Activated CD8-positive, alpha-beta T cell treated with anti-CD3 and anti-CD28 coated beads, Interleukin-2, amount 10 ng/mL, durations not matched to agents 7 days and 5 days (primary cell): ENCODE measurements around the gene ITGAE. TPM values are rescaled to one million over a fixed set of nuclear protein-coding genes. Genes with fewer than 3 reads are reported as not detected.

Source experiments
- ATAC-seq: fragments of 150-1000 bp; cut with Tn5 transposase; one replicate; pipeline ENCODE4 v1.10.0; 2021; ENCODE audit warnings: moderate library complexity
- CTCF ChIA-PET: fragments of 350-600 bp; sonication (Branson Sonifier 250); formaldehyde crosslinking; loops from one replicate; lab custom pipeline; 2021; ENCODE audit warnings: antibody characterized with exemption; lab: Charles Lee
- POLR2A ChIA-PET: fragments of 350-600 bp; sonication (Branson Sonifier 250); formaldehyde crosslinking; loops from one replicate; lab custom pipeline; 2021; ENCODE audit warnings: antibody characterized with exemption; lab: Charles Lee
- DNase-seq: peaks from one replicate; pipeline ENCODE4 v3.0.0-alpha.2; 2020
- H3K27ac Mint-ChIP-seq: one replicate; pipeline ENCODE4 v1.8.0; 2021; ENCODE audit warnings: mild to moderate bottlenecking, mixed read lengths
- H3K27me3 Mint-ChIP-seq: one replicate; pipeline ENCODE4 v1.8.0; 2021; ENCODE audit warnings: low read depth, mixed read lengths
- H3K36me3 Mint-ChIP-seq: one replicate; pipeline ENCODE4 v1.8.0; 2021; ENCODE audit warnings: low read depth, mixed read lengths
- H3K4me1 Mint-ChIP-seq: one replicate; pipeline ENCODE4 v1.8.0; 2021; ENCODE audit warnings: low read depth, mixed read lengths
- H3K4me3 Mint-ChIP-seq: one replicate; pipeline ENCODE4 v1.8.0; 2021; ENCODE audit warnings: mild to moderate bottlenecking, mixed read lengths
- H3K9me3 Mint-ChIP-seq: one replicate; pipeline ENCODE4 v1.8.0; 2022; ENCODE audit warnings: mixed read lengths; ENCODE audit not compliant: insufficient read depth
- total RNA-seq, 2 experiments: library from RNA; stranded (reverse); gene quantifications; one replicate each; pipeline ENCODE4 v1.2.3, GENCODE V29; 2021

The ITGAE gene
- total RNA-seq, 2 experiments from 2014 or later: 22.9 to 23.2 TPM

DNA sequence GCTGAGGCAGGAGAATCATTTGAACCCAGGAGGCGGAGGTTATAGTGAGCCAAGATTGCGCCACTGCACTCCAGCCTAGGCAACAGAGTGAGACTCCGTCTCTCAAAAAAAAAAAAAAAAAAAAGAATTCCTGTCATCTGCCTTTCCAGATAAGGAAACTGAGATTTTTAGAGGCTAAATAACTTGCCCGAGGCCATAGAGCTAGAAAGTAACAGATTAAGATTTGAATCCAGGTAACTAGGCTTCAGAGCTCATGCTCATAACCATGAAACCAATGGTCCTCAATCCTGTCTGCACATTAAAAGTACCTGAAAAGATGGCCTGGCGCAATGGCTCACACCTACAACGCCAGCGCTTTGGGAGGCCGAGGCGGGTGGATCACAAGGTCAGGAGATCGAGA lies 35.6 kb upstream of the ITGAE start:
- ATAC-seq: no peak

DNA sequence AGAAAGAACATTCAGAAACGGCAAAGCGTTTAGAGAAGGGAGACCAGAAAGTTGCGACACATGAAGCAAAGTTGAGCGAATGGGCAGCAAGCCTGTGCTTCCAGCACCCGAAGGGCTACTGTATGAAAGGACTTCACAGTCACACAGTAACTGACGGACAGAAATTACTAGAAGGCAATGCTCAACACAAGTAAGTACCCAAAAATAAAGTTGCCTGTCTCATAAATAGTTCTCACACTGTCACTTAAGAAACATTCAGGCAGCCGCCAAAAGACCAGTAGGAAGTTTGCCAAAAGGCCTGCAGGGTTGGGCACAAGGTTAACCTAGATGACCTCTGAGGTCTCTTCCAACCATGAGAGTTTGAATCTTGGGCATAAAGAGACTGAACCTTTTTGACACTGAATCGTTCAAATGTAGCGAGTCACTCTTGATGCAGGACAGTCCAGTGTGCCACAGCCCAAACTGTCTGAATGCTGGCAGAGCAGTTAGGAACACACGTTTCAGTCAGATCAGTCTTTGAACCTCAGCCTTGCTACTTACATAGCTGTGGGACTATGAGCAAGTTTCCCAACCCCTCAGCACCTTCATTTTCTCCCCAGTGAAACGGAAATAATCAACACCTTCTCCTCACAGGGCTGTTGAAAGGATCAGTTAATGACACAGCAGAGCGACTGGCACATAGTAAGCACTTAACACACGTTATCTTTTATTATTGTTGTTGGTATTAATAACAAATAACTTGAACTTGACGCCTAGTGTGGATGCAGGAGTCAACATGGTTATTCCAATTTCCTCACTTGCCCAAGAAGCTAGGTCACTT lies 34.6 kb upstream of the ITGAE start:
- no peak for DNase-seq
- H3K36me3 Mint-ChIP-seq: peaks cover 47% of the 10 kb centered on the region
- ChIA-PET CTCF (interaction anchor here (1.3 to 6.6 kb wide), 4 partner anchors 8 to 98 kb away, joined by 5 to 61 read pairs (median 22); no protein-coding TSS in a partner anchor), POLR2A (no interaction called here)
- no peak for ATAC-seq
- no peak overlapping the region for H3K27ac Mint-ChIP-seq
- peaks cover 1% of the 10 kb centered on the region for H3K4me1 Mint-ChIP-seq
- no peaks in the 10 kb centered on the region for H3K27me3 Mint-ChIP-seq
- no peak overlapping the region for H3K4me3 Mint-ChIP-seq
- no peaks in the 10 kb centered on the region for H3K9me3 Mint-ChIP-seq

More for the DNA sequence above, 35.6 kb upstream of the ITGAE start:
- H3K4me1 Mint-ChIP-seq: peaks cover 1% of the 10 kb centered on the region
- H3K4me3 Mint-ChIP-seq: no peak overlapping the region
- peaks cover 54% of the 10 kb centered on the region for H3K36me3 Mint-ChIP-seq
- POLR2A ChIA-PET: no interaction called here
- no peaks in the 10 kb centered on the region for H3K9me3 Mint-ChIP-seq
- H3K27me3 Mint-ChIP-seq: no peaks in the 10 kb centered on the region
- H3K27ac Mint-ChIP-seq: no peak overlapping the region
- CTCF ChIA-PET: interaction anchor here (1.6 to 6.6 kb wide), 4 partner anchors 7 to 100 kb away, joined by 4 to 61 read pairs (median 21); no protein-coding TSS in a partner anchor
- DNase-seq: no peak

DNA sequence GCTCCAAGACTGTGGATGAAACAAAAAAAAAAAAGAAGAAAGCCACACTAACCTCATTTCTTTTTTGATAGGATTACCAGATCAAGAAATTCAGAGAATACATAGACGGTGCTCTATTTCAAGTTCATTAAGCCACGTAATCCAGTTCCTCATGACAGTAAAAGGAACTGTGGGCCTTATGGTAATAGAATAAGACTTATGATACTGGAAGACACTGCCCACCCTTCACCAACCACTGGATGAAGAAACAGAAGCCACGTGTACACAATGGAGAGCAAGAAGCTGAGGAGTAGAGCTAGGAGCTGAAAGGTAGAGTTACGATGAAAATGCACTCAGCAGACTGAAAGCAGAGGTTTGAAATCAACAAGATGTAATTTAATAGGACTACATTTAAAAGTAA lies 33.8 kb upstream of the ITGAE start:
- POLR2A ChIA-PET: no interaction called here
- H3K9me3 Mint-ChIP-seq: no peaks in the 10 kb centered on the region
- H3K27me3 Mint-ChIP-seq: no peaks in the 10 kb centered on the region
- H3K4me1 Mint-ChIP-seq: peaks cover 1% of the 10 kb centered on the region
- no peak for DNase-seq
- no peak overlapping the region for H3K4me3 Mint-ChIP-seq
- CTCF ChIA-PET: interaction anchor here (1.3 kb wide), 1 partner anchor 97 kb away, joined by 6 read pairs; no protein-coding TSS in a partner anchor
- H3K27ac Mint-ChIP-seq: no peak overlapping the region
- no peak for ATAC-seq
- peaks cover 41% of the 10 kb centered on the region for H3K36me3 Mint-ChIP-seq

DNA sequence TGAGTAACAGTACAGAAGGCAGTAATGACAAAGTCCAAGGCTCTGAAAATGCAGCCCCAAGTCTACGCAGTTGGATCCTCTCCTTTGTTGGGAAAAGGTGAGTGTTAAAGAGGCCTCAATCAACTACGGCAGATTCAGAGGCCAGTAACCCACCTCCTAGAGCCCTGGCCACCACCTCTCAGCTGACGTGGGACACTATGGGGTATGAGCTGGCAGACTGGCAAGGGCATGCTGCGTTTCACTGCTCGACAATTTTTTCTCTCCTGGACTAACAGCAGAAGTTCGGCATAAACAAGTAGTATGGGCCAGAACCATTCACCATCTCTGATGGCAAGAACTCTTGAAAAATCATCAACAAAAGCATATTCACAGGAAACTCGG lies 27.9 kb upstream of the ITGAE start:
- ATAC-seq (no peak), DNase-seq (no peak)
- POLR2A ChIA-PET: interaction anchor here (1.0 to 2.0 kb wide), 2 partner anchors 91 to 99 kb away, joined by 3 to 13 read pairs; no protein-coding TSS in a partner anchor
- Mint-ChIP-seq H3K9me3 (no peaks in the 10 kb centered on the region), H3K27me3 (no peaks in the 10 kb centered on the region), H3K36me3 (peaks cover 42% of the 10 kb centered on the region), H3K4me1 (peaks cover 9% of the 10 kb centered on the region), H3K27ac (no peak overlapping the region), H3K4me3 (no peak overlapping the region)
- CTCF ChIA-PET: interaction anchor here (0.8 to 7.7 kb wide), 12 partner anchors 10 to 246 kb away, joined by 3 to 456 read pairs (median 12); partner anchors contain the start of genes HASPIN and NCBP3

DNA sequence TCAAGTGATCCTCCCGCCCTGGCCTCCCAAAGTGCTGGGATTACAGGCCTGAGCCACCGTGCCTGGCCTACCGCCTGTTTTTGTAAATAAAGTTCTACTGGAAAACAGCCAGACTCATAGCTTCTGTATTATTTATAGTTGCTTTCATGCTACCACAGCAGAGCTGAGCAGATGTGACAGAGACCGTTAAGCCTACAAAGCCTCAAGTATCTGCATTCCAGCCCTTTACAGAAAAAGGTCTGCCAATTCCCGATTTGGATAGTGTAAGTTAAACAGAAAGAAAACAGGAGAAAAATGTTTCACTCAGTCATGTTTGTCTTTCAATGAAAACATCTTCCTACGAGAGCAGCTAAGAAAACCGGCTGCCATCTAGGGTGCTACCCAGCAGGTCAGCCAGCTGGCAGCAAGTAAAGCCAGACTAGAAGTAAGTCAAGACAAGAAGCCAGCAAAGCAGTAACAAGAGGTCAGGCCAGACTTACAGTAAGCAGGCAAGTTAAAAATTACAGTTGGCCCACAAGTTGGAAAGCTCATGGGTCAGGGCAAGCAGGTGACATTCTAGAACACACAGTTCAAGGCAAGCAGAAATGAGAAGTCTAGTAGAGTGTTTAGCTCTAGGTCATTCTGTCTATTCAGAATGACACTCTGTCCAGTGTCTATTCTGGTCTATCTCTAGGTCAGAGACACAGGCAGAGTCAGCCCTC lies 27.3 kb upstream of the ITGAE start:
- no peak overlapping the region for H3K4me3 Mint-ChIP-seq
- peaks cover 41% of the 10 kb centered on the region for H3K36me3 Mint-ChIP-seq
- CTCF ChIA-PET: interaction anchor here (0.8 to 7.7 kb wide), 22 partner anchors 10 to 246 kb away, joined by 3 to 456 read pairs (median 6); partner anchors contain the start of genes CTNS, HASPIN, NCBP3 and SHPK
- peaks cover 9% of the 10 kb centered on the region for H3K4me1 Mint-ChIP-seq
- no peaks in the 10 kb centered on the region for H3K27me3 Mint-ChIP-seq
- peak overlapping the region; percentile 35 for H3K27ac Mint-ChIP-seq
- DNase-seq (no peak), ATAC-seq (no peak)
- POLR2A ChIA-PET: interaction anchor here (1.0 to 2.0 kb wide), 2 partner anchors 90 to 98 kb away, joined by 3 to 13 read pairs; no protein-coding TSS in a partner anchor
- no peaks in the 10 kb centered on the region for H3K9me3 Mint-ChIP-seq

DNA sequence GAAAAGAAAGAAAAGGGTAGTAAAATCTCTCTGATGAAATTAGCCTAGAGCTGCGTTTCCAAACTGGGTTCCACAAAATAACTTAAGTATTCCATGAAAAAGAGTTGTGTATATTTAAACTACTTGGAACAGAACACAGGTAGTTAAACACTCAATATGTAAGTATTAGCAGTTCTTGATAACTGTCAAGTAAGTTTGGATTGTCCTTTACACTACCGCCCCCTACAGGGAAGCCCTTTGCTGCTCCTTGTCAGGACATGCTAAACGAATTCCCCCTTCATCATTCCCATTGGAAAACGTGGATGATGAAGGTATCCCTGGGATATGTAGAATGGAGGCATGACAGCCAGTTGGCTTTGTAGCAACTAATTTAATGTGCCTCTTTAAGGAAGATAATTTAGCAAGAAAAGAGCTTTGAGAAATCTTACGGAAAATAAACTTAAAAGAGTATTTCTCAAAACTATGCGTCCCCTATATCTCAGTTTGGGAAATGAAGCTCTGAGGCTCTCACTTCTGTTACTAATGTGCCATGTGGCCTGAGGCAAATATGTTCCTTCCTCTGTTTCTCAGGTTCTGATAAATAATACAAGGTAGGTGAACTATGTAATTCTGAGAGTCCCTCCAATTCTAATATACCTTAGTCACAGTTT lies 26.3 kb upstream of the ITGAE start:
- no peak for ATAC-seq
- no peak overlapping the region for H3K4me3 Mint-ChIP-seq
- ChIA-PET POLR2A (interaction anchor here (0.6 to 2.0 kb wide), 4 partner anchors 11 to 111 kb away, joined by 3 to 13 read pairs (median 4); no protein-coding TSS in a partner anchor), CTCF (interaction anchor here (0.6 to 7.7 kb wide), 33 partner anchors 11 to 225 kb away, joined by 3 to 456 read pairs (median 6); partner anchors contain the start of genes CTNS, HASPIN, ITGAE and NCBP3)
- peaks cover 47% of the 10 kb centered on the region for H3K36me3 Mint-ChIP-seq
- no peak overlapping the region for H3K27ac Mint-ChIP-seq
- no peaks in the 10 kb centered on the region for H3K27me3 Mint-ChIP-seq
- no peaks in the 10 kb centered on the region for H3K9me3 Mint-ChIP-seq
- DNase-seq: peak; percentile 83
- peaks cover 9% of the 10 kb centered on the region for H3K4me1 Mint-ChIP-seq

DNA sequence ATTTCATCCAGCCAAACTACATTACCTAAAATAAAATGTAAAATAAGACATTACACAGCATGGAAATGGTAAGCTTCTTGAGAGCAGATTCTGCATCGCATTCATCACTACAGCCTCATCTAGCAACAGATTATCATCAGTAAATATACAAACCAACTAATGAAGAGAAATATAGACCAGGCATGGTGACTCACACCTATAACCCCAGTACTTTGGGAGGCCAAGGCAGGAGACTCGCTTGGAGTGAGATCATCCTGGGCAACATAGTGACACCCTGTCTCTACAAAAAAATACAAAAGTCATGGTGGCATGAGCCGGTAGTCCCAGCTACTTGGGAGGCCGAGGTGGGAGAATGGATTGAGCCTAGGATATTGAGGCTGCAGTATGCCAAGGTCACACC lies 25.2 kb upstream of the ITGAE start:
- Mint-ChIP-seq H3K9me3 (no peaks in the 10 kb centered on the region), H3K27ac (no peak overlapping the region), H3K4me1 (peaks cover 9% of the 10 kb centered on the region), H3K4me3 (no peak overlapping the region), H3K36me3 (peaks cover 57% of the 10 kb centered on the region), H3K27me3 (no peaks in the 10 kb centered on the region)
- ChIA-PET CTCF (interaction anchor here (0.7 to 7.7 kb wide), 12 partner anchors 10 to 143 kb away, joined by 5 to 456 read pairs (median 18); partner anchors contain the start of genes HASPIN and NCBP3), POLR2A (interaction anchor here (0.9 to 1.1 kb wide), 2 partner anchors 89 to 102 kb away, joined by 3 read pairs; partner anchors contain the start of gene HASPIN)
- ATAC-seq (no peak), DNase-seq (no peak)

DNA sequence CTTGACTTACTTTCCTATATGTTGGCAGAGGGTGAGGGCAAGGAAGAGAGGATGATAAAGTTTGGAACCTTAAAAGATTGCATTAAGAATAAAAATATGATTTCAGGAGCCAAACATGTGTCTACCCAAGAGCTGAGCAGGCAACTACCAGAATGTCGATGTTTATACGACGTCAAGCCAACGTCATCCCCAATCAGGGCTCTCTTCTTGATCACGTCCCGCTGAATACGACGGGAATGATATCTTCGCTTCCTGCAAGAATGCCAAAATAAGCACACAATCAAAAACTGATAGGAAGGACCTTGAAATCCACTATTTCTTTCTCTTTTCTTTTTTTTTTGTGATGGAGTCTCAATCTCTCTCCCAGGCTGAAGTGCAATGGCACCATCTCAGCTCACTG lies 20.1 kb upstream of the ITGAE start:
- H3K4me3 Mint-ChIP-seq: no peak overlapping the region
- no peaks in the 10 kb centered on the region for H3K27me3 Mint-ChIP-seq
- H3K4me1 Mint-ChIP-seq: peaks cover 2% of the 10 kb centered on the region
- peaks cover 59% of the 10 kb centered on the region for H3K36me3 Mint-ChIP-seq
- no peaks in the 10 kb centered on the region for H3K9me3 Mint-ChIP-seq
- POLR2A ChIA-PET: no interaction called here
- no peak overlapping the region for H3K27ac Mint-ChIP-seq
- ATAC-seq (no peak), DNase-seq (no peak)
- CTCF ChIA-PET: interaction anchor here (1.2 to 4.4 kb wide), 2 partner anchors 17 to 83 kb away, joined by 3 to 29 read pairs; no protein-coding TSS in a partner anchor

DNA sequence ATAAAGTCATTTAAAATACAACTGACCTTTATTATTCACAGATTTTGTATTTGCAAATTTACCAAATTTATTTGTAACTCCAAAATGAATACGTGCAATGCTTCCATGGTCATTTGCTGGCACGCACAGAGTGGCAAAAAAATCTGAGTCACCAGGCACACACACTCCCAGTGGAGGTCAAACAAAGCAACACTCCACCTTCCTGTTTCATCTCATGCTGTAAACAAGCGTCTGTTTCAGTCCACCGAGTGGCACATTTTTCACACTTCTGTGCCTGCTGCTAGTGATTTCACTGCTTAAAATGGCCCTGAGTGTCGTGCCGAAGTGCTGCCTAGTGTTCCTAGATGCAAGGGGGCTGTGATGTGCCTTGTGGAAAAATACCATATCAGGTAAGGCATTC lies 17.8 kb upstream of the ITGAE start:
- Mint-ChIP-seq H3K9me3 (no peaks in the 10 kb centered on the region), H3K27ac (no peak overlapping the region), H3K4me1 (no peaks in the 10 kb centered on the region), H3K36me3 (peaks cover 61% of the 10 kb centered on the region), H3K27me3 (no peaks in the 10 kb centered on the region), H3K4me3 (no peak overlapping the region)
- ATAC-seq: no peak
- no peak for DNase-seq
- CTCF ChIA-PET: interaction anchor here (3.5 kb wide), 1 partner anchor 81 kb away, joined by 36 read pairs; no protein-coding TSS in a partner anchor
- POLR2A ChIA-PET: no interaction called here

DNA sequence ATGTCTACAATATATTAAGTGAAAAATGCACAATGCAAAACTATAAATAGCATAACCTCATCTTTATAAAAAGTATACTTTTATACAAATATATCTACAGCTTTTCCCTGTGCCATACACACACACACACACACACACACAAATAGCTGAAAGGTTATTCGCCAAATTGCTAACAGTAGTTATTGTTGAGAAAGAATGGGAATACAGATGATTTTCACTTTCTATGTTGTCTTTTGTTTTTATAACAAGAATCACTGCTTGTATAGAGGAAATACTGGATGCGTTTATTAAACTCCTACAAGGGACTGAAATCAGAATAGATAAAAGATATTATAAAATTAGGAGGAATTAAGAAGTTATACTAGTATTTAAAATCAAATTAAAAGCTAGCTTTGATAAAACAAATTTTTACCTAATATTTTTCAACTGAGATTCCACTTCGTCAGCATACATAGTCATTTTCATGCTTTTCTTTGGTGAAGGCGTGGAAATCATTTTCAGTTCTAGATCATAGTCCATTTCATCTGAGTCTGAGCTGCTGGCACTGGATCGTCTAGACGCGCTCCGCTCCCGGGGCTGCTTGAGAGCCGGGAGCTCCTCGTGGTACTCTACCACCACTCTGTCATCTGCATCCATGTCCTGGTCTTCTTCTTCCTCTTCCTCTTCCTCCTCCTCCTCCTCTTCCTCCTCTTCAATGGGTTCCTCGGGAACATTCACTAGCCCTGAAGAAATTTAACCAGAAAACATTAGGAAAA lies 17.0 kb upstream of the ITGAE start:
- H3K4me1 Mint-ChIP-seq: no peaks in the 10 kb centered on the region
- no peak for ATAC-seq
- POLR2A ChIA-PET: no interaction called here
- no peak overlapping the region for H3K4me3 Mint-ChIP-seq
- CTCF ChIA-PET: interaction anchor here (0.9 to 4.4 kb wide), 3 partner anchors 9 to 135 kb away, joined by 3 to 38 read pairs (median 36); no protein-coding TSS in a partner anchor
- H3K36me3 Mint-ChIP-seq: peaks cover 61% of the 10 kb centered on the region
- DNase-seq: no peak
- no peak overlapping the region for H3K27ac Mint-ChIP-seq
- no peaks in the 10 kb centered on the region for H3K27me3 Mint-ChIP-seq
- H3K9me3 Mint-ChIP-seq: no peaks in the 10 kb centered on the region
